H1 (cell line): ENCODE measurements around the gene TRIM24.

Experiments used
- CHD2 ChIP-seq: IDR thresholded peaks from 2 replicates; pipeline ENCODE4 v1.6.1; 2012; ENCODE audit warnings: low read length, improper control_type of control experiment
- JUND ChIP-seq: IDR thresholded peaks from 2 replicates; pipeline ENCODE4 v1.6.1; 2011; ENCODE audit warnings: mild to moderate bottlenecking, improper control_type of control experiment, low read length
- NRF1 ChIP-seq: IDR thresholded peaks from 2 replicates; pipeline ENCODE4 v1.6.1; 2011; ENCODE audit warnings: mild to moderate bottlenecking, low read depth, low read length, improper control_type of control experiment
- POLR2A ChIP-seq, 2 experiments: IDR thresholded peaks; 1 replicate in 1 of 2; 2 replicates in 1 of 2; pipeline ENCODE4 v1.6.1; 2011; ENCODE audit warnings: low read depth in 2 of 2, low read length in 2 of 2, mild to moderate bottlenecking in 2 of 2; ENCODE audit errors: control extremely low read depth in 1 of 2
- RAD21 ChIP-seq, 2 experiments: IDR thresholded peaks in 1 of 2; conservative IDR thresholded peaks in 1 of 2; 2 replicates each; pipeline ENCODE4 v1.6.1; 2011; ENCODE audit warnings: low read depth in 2 of 2, low read length in 2 of 2, improper control_type of control experiment in 1 of 2, inconsistent platforms in 1 of 2, mild to moderate bottlenecking in 1 of 2, moderate library complexity in 1 of 2
- RXRA ChIP-seq: IDR thresholded peaks from 2 replicates; pipeline ENCODE4 v1.6.1; 2011; ENCODE audit warnings: low read depth, mild to moderate bottlenecking, low read length, moderate library complexity; ENCODE audit not compliant: insufficient read depth
- TCF12 ChIP-seq: IDR thresholded peaks from 2 replicates; pipeline ENCODE4 v1.6.1; 2011; ENCODE audit warnings: low read depth, mild to moderate bottlenecking, low read length
- TF ChIP-seq, protein P1 (sequence below), 3 experiments: IDR thresholded peaks; 1 replicate in 2 of 3; 2 replicates in 1 of 3; pipeline versions ENCODE4 v1.5.1 to v1.6.1; 2011; ENCODE audit warnings: low read length in 3 of 3, mild to moderate bottlenecking in 3 of 3, inconsistent platforms in 2 of 3, low read depth in 1 of 3, moderate library complexity in 1 of 3; ENCODE audit not compliant: insufficient read depth in 1 of 3; ENCODE audit errors: control extremely low read depth in 1 of 3

DNA sequence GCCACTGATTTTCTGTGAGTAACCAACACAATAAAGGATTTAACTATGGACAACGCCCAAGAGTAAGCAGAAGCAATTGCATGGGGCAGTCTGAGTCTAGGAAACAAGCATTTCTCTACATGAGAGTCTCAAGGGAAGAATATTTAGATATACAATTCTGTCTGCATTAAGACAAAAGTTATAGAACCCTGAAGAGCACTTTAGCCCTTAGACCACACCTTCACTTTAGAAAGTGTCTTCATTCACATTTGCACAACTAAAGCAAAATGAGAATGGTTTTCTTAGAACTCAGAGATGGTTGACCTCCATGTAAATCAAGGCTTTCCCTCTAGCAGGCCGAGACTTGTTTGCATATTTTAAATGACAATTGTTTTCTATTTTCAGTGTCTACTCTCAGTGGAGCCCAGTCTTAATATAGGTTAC, 25.5 kb upstream of the TRIM24 start:
- TF ChIP-seq TCF12 (no peak), RXRA (no peak), JUND (no peak), POLR2A (IDR thresholded peaks at IDR 0.05; ENCODE audit: control extremely low read depth in 1 of 2, low read depth in 2 of 2, low read length in 2 of 2) (no peak), CHD2 (no peak), RAD21 (IDR thresholded peaks at IDR 0.05 in 1 of 2, conservative IDR thresholded peaks at IDR 0.05 in 1 of 2; ENCODE audit: low read depth in 2 of 2, low read length in 2 of 2) (no peak), NRF1 (no peak)
- TF ChIP-seq, protein P1, sequence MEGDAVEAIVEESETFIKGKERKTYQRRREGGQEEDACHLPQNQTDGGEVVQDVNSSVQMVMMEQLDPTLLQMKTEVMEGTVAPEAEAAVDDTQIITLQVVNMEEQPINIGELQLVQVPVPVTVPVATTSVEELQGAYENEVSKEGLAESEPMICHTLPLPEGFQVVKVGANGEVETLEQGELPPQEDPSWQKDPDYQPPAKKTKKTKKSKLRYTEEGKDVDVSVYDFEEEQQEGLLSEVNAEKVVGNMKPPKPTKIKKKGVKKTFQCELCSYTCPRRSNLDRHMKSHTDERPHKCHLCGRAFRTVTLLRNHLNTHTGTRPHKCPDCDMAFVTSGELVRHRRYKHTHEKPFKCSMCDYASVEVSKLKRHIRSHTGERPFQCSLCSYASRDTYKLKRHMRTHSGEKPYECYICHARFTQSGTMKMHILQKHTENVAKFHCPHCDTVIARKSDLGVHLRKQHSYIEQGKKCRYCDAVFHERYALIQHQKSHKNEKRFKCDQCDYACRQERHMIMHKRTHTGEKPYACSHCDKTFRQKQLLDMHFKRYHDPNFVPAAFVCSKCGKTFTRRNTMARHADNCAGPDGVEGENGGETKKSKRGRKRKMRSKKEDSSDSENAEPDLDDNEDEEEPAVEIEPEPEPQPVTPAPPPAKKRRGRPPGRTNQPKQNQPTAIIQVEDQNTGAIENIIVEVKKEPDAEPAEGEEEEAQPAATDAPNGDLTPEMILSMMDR (IDR thresholded peaks at IDR 0.05; ENCODE audit: control extremely low read depth in 1 of 3, insufficient read depth in 1 of 3, low read depth in 1 of 3, low read length in 3 of 3): no peak
